Astrocyte of the cerebellum (primary cell): ENCODE data around the gene TSKS.
A peak's percentile ranks its signal among the peaks of the same experiment; 100 is the strongest.

ENCODE experiments used
- DNase-seq: peaks from one replicate; pipeline ENCODE4 v3.0.0-alpha.2; 2011; ENCODE audit warnings: low read depth
- H3K4me3 ChIP-seq: 2 replicates; pipeline ENCODE4 v1.5.1; 2011; ENCODE audit warnings: mild to moderate bottlenecking, low read depth, low read length, moderate library complexity
- in situ Hi-C: cut with HindIII; loops from 2 replicates; pipeline ENCODE4 v1.10.0; 2017; ENCODE audit warnings: low sequenced_read_pairs
- TF ChIP-seq, protein P1 (sequence below): IDR thresholded peaks from 2 replicates; pipeline ENCODE4 v1.5.1; 2012; ENCODE audit warnings: low read length, low read depth, moderate library complexity, mild to moderate bottlenecking; ENCODE audit errors: missing control alignments

Gene TSKS

GRCh38 chr19:49770529-49770928, 7.4 kb upstream of the TSKS start:
- in situ Hi-C loops: no loop called here
- TF ChIP-seq, protein P1, sequence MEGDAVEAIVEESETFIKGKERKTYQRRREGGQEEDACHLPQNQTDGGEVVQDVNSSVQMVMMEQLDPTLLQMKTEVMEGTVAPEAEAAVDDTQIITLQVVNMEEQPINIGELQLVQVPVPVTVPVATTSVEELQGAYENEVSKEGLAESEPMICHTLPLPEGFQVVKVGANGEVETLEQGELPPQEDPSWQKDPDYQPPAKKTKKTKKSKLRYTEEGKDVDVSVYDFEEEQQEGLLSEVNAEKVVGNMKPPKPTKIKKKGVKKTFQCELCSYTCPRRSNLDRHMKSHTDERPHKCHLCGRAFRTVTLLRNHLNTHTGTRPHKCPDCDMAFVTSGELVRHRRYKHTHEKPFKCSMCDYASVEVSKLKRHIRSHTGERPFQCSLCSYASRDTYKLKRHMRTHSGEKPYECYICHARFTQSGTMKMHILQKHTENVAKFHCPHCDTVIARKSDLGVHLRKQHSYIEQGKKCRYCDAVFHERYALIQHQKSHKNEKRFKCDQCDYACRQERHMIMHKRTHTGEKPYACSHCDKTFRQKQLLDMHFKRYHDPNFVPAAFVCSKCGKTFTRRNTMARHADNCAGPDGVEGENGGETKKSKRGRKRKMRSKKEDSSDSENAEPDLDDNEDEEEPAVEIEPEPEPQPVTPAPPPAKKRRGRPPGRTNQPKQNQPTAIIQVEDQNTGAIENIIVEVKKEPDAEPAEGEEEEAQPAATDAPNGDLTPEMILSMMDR: no peak
- no peak overlapping the region for H3K4me3 ChIP-seq
- DNase-seq: no peak

GRCh38 chr19:49767967-49768581, 5.0 kb upstream of the TSKS start:
- TF ChIP-seq, protein P1: no peak
- in situ Hi-C loops: no loop called here
- no peak for DNase-seq
- H3K4me3 ChIP-seq: peak overlapping the region; percentile 91

- in situ Hi-C loops: no loop called here
- H3K4me3 ChIP-seq: peak overlapping the region; percentile 91
- no peak for DNase-seq
- TF ChIP-seq, protein P1: no peak
Observed at GRCh38 chr19:49767381-49767780, 4.3 kb upstream of the TSKS start.

DNA sequence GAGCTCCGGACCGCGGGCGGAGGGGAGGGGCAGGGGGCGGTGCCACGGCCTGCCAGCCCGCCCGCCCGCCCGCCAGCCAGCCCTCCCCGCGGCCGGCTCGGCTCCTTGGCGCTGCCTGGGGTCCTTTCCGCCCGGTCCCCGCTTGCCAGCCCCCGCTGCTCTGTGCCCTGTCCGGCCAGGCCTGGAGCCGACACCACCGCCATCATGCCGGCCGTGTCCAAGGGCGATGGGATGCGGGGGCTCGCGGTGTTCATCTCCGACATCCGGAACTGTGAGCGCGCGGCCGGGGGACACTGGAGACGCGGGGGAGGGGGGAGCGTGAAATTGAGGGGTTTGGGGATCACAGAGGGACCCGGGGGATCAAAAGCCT, 3.8 kb upstream of the TSKS start, which contains the start of gene AP2A1:
TSS of gene AP2A1 (plus strand) at position 72 of the 370 bp plus-strand sequence. CDS start at position 205, 133 bp downstream.
- H3K4me3 ChIP-seq: peak within 1 kb of the TSS; percentile 91
- DNase-seq: no peak
- in situ Hi-C loops: no loop called here
- TF ChIP-seq, protein P1: no peak

DNA sequence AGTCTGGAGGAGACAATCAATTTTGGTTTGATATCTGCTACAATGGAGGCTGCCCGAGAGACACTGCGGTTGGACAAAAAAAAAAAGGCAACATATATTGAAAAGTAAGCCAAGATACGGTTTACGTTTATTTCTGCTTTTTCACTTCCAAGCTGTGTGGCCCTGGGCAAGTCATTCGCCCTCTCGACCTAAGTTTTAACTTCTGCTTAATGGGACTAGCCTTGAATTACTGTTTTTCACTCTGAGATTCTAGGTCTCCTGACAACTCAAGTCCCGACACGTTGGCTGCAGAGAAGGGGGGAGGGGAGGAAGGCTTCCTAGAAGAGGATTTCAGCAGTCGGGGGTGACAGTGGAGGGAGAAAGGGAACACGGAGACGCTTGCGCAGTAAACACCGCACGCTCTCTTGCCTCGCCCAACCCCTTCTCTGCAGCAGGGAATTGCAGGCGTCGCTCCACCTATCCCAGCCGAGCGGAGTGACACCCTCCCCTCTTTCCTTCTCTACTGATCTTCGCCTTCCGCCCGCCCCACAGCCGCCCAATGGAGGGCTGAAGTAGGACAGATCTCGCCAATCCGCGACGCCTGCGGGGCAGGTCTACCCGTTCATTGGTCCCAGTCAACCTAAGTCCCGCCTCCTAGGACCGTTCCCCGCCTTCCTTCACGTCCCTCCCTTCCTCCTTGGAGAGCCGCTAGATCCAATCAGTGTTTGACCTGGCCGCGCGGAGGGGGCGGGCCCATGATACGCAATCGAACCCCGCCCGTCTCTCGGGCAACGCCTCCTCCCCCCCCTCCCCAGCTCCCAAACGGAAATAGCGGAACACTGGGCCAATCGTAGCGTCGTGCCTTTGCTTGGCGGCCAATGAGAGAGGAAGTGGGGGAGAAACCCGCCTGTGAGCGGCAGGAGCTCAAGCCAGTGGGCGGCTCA, 3.2 kb upstream of the TSKS start:
- in situ Hi-C loops: no loop called here
- peak overlapping the region; percentile 91 for H3K4me3 ChIP-seq
- TF ChIP-seq, protein P1: no peak
- DNase-seq: peak; percentile 100

GRCh38 chr19:49764341-49764740, 1.2 kb upstream of the TSKS start:
- in situ Hi-C loops: no loop called here
- TF ChIP-seq, protein P1: no peak
- no peak for DNase-seq
- no peak overlapping the region for H3K4me3 ChIP-seq
